SK-N-SH (cell line): ENCODE data around the gene TNFAIP2. TPM values are rescaled to one million over a fixed set of nuclear protein-coding genes. Genes with fewer than 3 reads are reported as not detected.

Experiments used
- CTCF ChIA-PET: fragments of 300-600, 350-600 bp; formaldehyde crosslinking; extraction: SDS; loops from one replicate; lab custom pipeline; 2021; lab: Yijun Ruan, JAX
- POLR2A ChIA-PET: fragments of 350-600 bp; sonication (Branson Sonifier 250); formaldehyde crosslinking; extraction: SDS; loops from one replicate; lab custom pipeline; 2020; ENCODE audit warnings: antibody characterized with exemption, inconsistent platforms; lab: Yijun Ruan, JAX
- DNase-seq: peaks from one replicate; pipeline ENCODE4 v3.0.0; 2012
- H2AFZ ChIP-seq: fragments of 200-600 bp; sonication (generic); 2 replicates; pipeline ENCODE4 v1.8.1; 2016; ENCODE audit warnings: antibody characterized with exemption, mild to moderate bottlenecking, low read depth
- H3F3A ChIP-seq: fragments of 200-600 bp; sonication (generic); replicated peaks from 2 replicates; pipeline ENCODE3; 2016; ENCODE audit warnings: antibody characterized with exemption, mild to moderate bottlenecking; ENCODE audit not compliant: insufficient read depth
- H3K27ac ChIP-seq, 2 experiments: fragments of 200-500 bp in 1 of 2; fragments of 200-600 bp in 1 of 2; sonication (Bioruptor generic) in 1 of 2; sonication (generic), shearing (Covaris generic) in 1 of 2; 2 replicates each; pipeline versions ENCODE4 v1.5.1 to v1.6.1; 2014 to 2016; ENCODE audit warnings: low read depth in 2 of 2, inconsistent platforms in 1 of 2, low read length in 1 of 2, mild to moderate bottlenecking in 1 of 2, mixed read lengths in 1 of 2
- H3K27me3 ChIP-seq: fragments of 200-600 bp; sonication (generic), shearing (Covaris generic); 2 replicates; pipeline ENCODE4 v1.6.1; 2016; ENCODE audit warnings: mixed run types; ENCODE audit not compliant: insufficient read depth
- H3K36me3 ChIP-seq, 2 experiments: fragments of 200-500 bp in 1 of 2; fragments of 200-600 bp in 1 of 2; sonication (Bioruptor generic) in 1 of 2; sonication (generic) in 1 of 2; replicated peaks in 1 of 2; 2 replicates each; pipeline versions ENCODE3 to v1.5.1; 2014 to 2016; ENCODE audit warnings: low read length in 1 of 2, mild to moderate bottlenecking in 1 of 2; ENCODE audit not compliant: insufficient read depth in 2 of 2, control insufficient read depth in 1 of 2
- H3K4me1 ChIP-seq, 2 experiments: fragments of 200-500 bp in 1 of 2; fragments of 200-600 bp in 1 of 2; sonication (Bioruptor generic) in 1 of 2; sonication (generic), shearing (Covaris generic) in 1 of 2; 2 replicates each; pipeline versions ENCODE4 v1.5.1 to v1.6.1; 2014 to 2016; ENCODE audit warnings: low read depth in 1 of 2, low read length in 1 of 2, mixed run types in 1 of 2; ENCODE audit not compliant: insufficient read depth in 2 of 2, control insufficient read depth in 1 of 2
- H3K4me2 ChIP-seq: fragments of 200-600 bp; sonication (generic), shearing (Covaris generic); 2 replicates; pipeline ENCODE4 v1.6.1; 2017; ENCODE audit warnings: mixed run types
- H3K4me3 ChIP-seq, 2 experiments: fragments of 200-500 bp in 1 of 2; fragments of 200-600 bp in 1 of 2; sonication (Bioruptor generic) in 1 of 2; sonication (generic), shearing (Covaris generic) in 1 of 2; 2 replicates each; pipeline versions ENCODE4 v1.5.1 to v1.8.1; 2014 to 2016; ENCODE audit warnings: low read depth in 2 of 2, inconsistent platforms in 1 of 2, low read length in 1 of 2, mild to moderate bottlenecking in 1 of 2, mixed read lengths in 1 of 2, moderate library complexity in 1 of 2
- H3K79me2 ChIP-seq: fragments of 200-600 bp; sonication (generic); 2 replicates; pipeline ENCODE4 v1.8.1; 2017; ENCODE audit warnings: mild to moderate bottlenecking; ENCODE audit not compliant: insufficient read depth
- H3K9ac ChIP-seq: fragments of 200-600 bp; sonication (generic); 2 replicates; pipeline ENCODE4 v1.6.1; 2017; ENCODE audit warnings: mixed run types
- H3K9me2 ChIP-seq: fragments of 200-600 bp; sonication (generic); 2 replicates; pipeline ENCODE4 v1.6.1; 2017; ENCODE audit warnings: mixed run types
- H3K9me3 ChIP-seq: fragments of 200-600 bp; sonication (generic); 2 replicates; pipeline ENCODE4 v1.6.1; 2017; ENCODE audit warnings: mixed run types, mild to moderate bottlenecking, moderate library complexity
- H4K20me1 ChIP-seq: fragments of 200-600 bp; sonication (generic); 2 replicates; pipeline ENCODE4 v1.6.1; 2017; ENCODE audit warnings: mild to moderate bottlenecking, mixed run types; ENCODE audit not compliant: insufficient read depth
- EZH2phosphoT487 ChIP-seq: fragments of 200-600 bp; sonication (generic); IDR thresholded peaks from 2 replicates; pipeline ENCODE4 v1.6.1; 2017; ENCODE audit warnings: low read depth, mixed run types, mild to moderate bottlenecking, antibody characterized with exemption, moderate library complexity, borderline replicate concordance
- FOXJ3 ChIP-seq: sonication (generic); formaldehyde crosslinking; IDR thresholded peaks from 2 replicates; pipeline ENCODE4 v1.5.1; 2020; ENCODE audit warnings: mild to moderate bottlenecking, missing genetic modification reagents
- GABPA ChIP-seq: IDR thresholded peaks from 2 replicates; pipeline ENCODE4 v1.4.0; 2012; ENCODE audit warnings: low read depth, mild to moderate bottlenecking
- MEF2A ChIP-seq: IDR thresholded peaks from 2 replicates; pipeline ENCODE4 v1.4.0; 2012; ENCODE audit warnings: low read depth, borderline replicate concordance
- NRF1 ChIP-seq: IDR thresholded peaks from 2 replicates; pipeline ENCODE4 v1.6.1; 2012; ENCODE audit warnings: low read depth, mild to moderate bottlenecking, low read length
- RCOR1 ChIP-seq: fragments of 150-350 bp; IDR thresholded peaks from 2 replicates; pipeline ENCODE4 v1.6.1; 2017; ENCODE audit warnings: antibody characterized with exemption, low read length
- RFX5 ChIP-seq: IDR thresholded peaks from 2 replicates; pipeline ENCODE4 v1.6.1; 2012; ENCODE audit warnings: mild to moderate bottlenecking, improper control_type of control experiment, low read length
- SIN3A ChIP-seq: IDR thresholded peaks from 2 replicates; pipeline ENCODE4 v1.6.1; 2012; ENCODE audit warnings: low read depth, mild to moderate bottlenecking, low read length, moderate library complexity, borderline replicate concordance
- TAF1 ChIP-seq: IDR thresholded peaks from 2 replicates; pipeline ENCODE4 v1.6.1; 2012; ENCODE audit warnings: low read depth, mild to moderate bottlenecking, low read length, moderate library complexity, borderline replicate concordance
- WGBS: methylation state at CpG from one replicate; pipeline ENCODE4 v1.1.6; 2017; ENCODE audit warnings: low lambda C conversion rate; 5-methylcytosine and 5-hydroxymethylcytosine counted together
- polyA plus RNA-seq, 3 experiments: library from polyadenylated mRNA; depleted of rRNA; stranded (reverse); fragments of >200 nt; gene quantifications; 2 replicates each; pipeline ENCODE4 v1.2.3, GENCODE V29; 2012
- TF ChIP-seq, protein P1 (sequence below): IDR thresholded peaks from 2 replicates; pipeline ENCODE4 v1.6.1; 2012; ENCODE audit warnings: mild to moderate bottlenecking, low read depth, low read length, moderate library complexity
- TF ChIP-seq, protein P2 (sequence below): fragments of 200-600 bp; sonication (generic); IDR thresholded peaks from 2 replicates; pipeline ENCODE4 v1.6.1; 2017; ENCODE audit warnings: antibody characterized with exemption, mild to moderate bottlenecking, moderate library complexity
- TF ChIP-seq, protein P3 (sequence below): IDR thresholded peaks from 2 replicates; pipeline ENCODE4 v1.4.0; 2012; ENCODE audit warnings: low read depth, borderline replicate concordance

Gene TNFAIP2
- polyA plus RNA-seq, 1 of the 3 experiments (the other 2 are of a cell fraction): 16.0 TPM

DNA sequence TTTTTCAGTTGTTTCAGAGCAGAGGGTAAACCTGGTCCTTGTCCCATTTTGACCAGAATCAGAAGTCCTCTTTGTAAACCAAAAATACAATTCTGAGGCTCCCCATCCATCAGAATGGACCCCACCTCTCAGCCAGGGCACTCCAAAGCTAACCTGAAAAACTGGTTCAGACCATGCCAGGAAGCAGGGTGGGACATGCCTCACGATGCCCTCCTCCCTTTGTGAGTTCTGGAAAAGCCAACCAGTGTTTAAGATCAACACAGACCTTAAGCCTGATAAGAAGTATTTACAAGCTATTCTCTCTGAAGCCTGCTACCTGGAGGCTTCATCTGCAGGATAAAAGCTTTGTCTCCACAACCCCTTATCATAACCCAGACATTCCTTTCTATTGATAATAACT, 35.4 kb downstream of the TNFAIP2 start:
- 46% methylated on average over 1 of the region's 1 CpG for WGBS
- no peaks in the 10 kb centered on the region for H3K27me3 ChIP-seq
- H3K9me2 ChIP-seq: no peaks in the 10 kb centered on the region
- H3K4me1 ChIP-seq: peaks cover 0 to 4% of the 10 kb centered on the region in 2 experiments; a peak in 2 of 4 replicates
- no peak overlapping the region for H3K4me3 ChIP-seq
- no peak for TF ChIP-seq EZH2phosphoT487
- TF ChIP-seq, protein P1, sequence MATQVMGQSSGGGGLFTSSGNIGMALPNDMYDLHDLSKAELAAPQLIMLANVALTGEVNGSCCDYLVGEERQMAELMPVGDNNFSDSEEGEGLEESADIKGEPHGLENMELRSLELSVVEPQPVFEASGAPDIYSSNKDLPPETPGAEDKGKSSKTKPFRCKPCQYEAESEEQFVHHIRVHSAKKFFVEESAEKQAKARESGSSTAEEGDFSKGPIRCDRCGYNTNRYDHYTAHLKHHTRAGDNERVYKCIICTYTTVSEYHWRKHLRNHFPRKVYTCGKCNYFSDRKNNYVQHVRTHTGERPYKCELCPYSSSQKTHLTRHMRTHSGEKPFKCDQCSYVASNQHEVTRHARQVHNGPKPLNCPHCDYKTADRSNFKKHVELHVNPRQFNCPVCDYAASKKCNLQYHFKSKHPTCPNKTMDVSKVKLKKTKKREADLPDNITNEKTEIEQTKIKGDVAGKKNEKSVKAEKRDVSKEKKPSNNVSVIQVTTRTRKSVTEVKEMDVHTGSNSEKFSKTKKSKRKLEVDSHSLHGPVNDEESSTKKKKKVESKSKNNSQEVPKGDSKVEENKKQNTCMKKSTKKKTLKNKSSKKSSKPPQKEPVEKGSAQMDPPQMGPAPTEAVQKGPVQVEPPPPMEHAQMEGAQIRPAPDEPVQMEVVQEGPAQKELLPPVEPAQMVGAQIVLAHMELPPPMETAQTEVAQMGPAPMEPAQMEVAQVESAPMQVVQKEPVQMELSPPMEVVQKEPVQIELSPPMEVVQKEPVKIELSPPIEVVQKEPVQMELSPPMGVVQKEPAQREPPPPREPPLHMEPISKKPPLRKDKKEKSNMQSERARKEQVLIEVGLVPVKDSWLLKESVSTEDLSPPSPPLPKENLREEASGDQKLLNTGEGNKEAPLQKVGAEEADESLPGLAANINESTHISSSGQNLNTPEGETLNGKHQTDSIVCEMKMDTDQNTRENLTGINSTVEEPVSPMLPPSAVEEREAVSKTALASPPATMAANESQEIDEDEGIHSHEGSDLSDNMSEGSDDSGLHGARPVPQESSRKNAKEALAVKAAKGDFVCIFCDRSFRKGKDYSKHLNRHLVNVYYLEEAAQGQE: no peak
- TF ChIP-seq FOXJ3 (CRISPR knock-in tag): no peak
- TF ChIP-seq, protein P2, sequence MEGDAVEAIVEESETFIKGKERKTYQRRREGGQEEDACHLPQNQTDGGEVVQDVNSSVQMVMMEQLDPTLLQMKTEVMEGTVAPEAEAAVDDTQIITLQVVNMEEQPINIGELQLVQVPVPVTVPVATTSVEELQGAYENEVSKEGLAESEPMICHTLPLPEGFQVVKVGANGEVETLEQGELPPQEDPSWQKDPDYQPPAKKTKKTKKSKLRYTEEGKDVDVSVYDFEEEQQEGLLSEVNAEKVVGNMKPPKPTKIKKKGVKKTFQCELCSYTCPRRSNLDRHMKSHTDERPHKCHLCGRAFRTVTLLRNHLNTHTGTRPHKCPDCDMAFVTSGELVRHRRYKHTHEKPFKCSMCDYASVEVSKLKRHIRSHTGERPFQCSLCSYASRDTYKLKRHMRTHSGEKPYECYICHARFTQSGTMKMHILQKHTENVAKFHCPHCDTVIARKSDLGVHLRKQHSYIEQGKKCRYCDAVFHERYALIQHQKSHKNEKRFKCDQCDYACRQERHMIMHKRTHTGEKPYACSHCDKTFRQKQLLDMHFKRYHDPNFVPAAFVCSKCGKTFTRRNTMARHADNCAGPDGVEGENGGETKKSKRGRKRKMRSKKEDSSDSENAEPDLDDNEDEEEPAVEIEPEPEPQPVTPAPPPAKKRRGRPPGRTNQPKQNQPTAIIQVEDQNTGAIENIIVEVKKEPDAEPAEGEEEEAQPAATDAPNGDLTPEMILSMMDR: no peak
- TF ChIP-seq, protein P3, sequence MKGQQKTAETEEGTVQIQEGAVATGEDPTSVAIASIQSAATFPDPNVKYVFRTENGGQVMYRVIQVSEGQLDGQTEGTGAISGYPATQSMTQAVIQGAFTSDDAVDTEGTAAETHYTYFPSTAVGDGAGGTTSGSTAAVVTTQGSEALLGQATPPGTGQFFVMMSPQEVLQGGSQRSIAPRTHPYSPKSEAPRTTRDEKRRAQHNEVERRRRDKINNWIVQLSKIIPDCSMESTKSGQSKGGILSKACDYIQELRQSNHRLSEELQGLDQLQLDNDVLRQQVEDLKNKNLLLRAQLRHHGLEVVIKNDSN: no peak
- TF ChIP-seq, all 33 proteins: peak for 0
- no peak overlapping the region for H3K9ac ChIP-seq
- no peaks in the 10 kb centered on the region for H3K9me3 ChIP-seq
- H3K4me2 ChIP-seq: no peak overlapping the region
- H3K36me3 ChIP-seq: no peaks in the 10 kb centered on the region
- DNase-seq: no peak
- no peaks in the 10 kb centered on the region for H3K79me2 ChIP-seq
- H2AFZ ChIP-seq: no peak overlapping the region
- ChIA-PET POLR2A (interaction anchor here (0.6 kb wide), 1 partner anchor 9 kb away, joined by 3 read pairs; no protein-coding TSS in a partner anchor), CTCF (interaction anchor here (1.6 to 1.7 kb wide), 2 partner anchors 54 to 59 kb away, joined by 3 to 4 read pairs; no protein-coding TSS in a partner anchor)
- no peaks in the 10 kb centered on the region for H3F3A ChIP-seq
- H4K20me1 ChIP-seq: no peaks in the 10 kb centered on the region
- no peak overlapping the region for H3K27ac ChIP-seq

DNA sequence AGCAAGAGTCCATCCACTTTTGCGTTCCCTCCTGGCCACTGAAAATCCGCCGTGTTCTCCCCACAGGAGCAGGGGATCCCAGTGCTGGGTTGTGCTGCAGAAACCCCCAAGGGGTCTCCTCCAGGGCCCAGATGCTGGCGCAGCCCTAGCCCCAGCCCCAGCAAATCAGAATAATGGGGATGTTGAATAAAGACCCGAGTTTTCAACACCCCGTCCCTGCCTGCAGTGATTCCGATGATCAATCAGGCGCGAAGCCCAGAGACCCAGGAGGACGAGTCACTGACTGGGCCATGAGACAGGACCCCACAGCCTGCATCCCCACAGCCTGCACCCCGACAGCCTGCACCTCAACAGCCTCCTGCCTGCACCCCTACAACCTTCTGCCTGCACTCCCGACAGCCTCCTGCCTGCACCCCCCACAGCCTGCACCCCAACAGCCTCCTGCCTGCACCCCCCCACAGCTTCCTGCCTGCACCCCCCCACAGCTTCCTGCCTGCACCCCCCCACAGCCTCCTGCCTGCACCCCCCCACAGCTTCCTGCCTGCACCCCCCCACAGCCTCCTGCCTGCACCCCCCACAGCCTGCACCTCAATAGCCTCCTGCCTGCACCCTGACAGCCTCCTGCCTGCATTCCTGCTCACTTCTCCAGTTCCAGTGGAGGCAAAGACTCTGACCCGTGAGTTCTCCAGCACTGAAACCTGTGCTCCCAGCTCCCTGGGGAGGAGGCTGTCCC, 37.2 kb downstream of the TNFAIP2 start:
- no peaks in the 10 kb centered on the region for H3K9me2 ChIP-seq
- H3K79me2 ChIP-seq: no peaks in the 10 kb centered on the region
- no peak for DNase-seq
- 87% methylated on average over 11 of the region's 13 CpGs for WGBS
- no peaks in the 10 kb centered on the region for H3F3A ChIP-seq
- H3K27ac ChIP-seq: no peak overlapping the region
- H3K27me3 ChIP-seq: no peaks in the 10 kb centered on the region
- ChIA-PET POLR2A (no interaction called here), CTCF (interaction anchor here (1.3 to 4.4 kb wide), 3 partner anchors 23 to 60 kb away, joined by 3 to 32 read pairs (median 3); no protein-coding TSS in a partner anchor)
- H3K4me1 ChIP-seq: peaks cover 0 to 3% of the 10 kb centered on the region in 2 experiments; a peak in 1 of 4 replicates
- H3K9me3 ChIP-seq: no peaks in the 10 kb centered on the region
- no peaks in the 10 kb centered on the region for H4K20me1 ChIP-seq
- no peak overlapping the region for H3K4me3 ChIP-seq
- H3K9ac ChIP-seq: no peak overlapping the region
- no peak overlapping the region for H2AFZ ChIP-seq
- H3K4me2 ChIP-seq: no peak overlapping the region
- no peaks in the 10 kb centered on the region for H3K36me3 ChIP-seq
- TF ChIP-seq GABPA (no peak), SIN3A (no peak), TAF1 (no peak), MEF2A (no peak), NRF1 (no peak), RCOR1 (no peak), FOXJ3 (CRISPR knock-in tag) (no peak), RFX5 (no peak)
- TF ChIP-seq, protein P1: no peak
- TF ChIP-seq, protein P3: no peak
